ENCODE data around the gene S1PR5. TPM values are rescaled to one million over a fixed set of nuclear protein-coding genes. Genes with fewer than 3 reads are reported as not detected.
A peak's percentile ranks its signal among the peaks of the same experiment; 100 is the strongest.

S1PR5 gene
- total and polyA plus RNA-seq, 9 of the 15 experiments (the other 6 are each of a cell fraction or from before 2014, with no cell fraction given) = 0.03 to 0.54 (median 0.35) TPM; not detected in 4

DNA sequence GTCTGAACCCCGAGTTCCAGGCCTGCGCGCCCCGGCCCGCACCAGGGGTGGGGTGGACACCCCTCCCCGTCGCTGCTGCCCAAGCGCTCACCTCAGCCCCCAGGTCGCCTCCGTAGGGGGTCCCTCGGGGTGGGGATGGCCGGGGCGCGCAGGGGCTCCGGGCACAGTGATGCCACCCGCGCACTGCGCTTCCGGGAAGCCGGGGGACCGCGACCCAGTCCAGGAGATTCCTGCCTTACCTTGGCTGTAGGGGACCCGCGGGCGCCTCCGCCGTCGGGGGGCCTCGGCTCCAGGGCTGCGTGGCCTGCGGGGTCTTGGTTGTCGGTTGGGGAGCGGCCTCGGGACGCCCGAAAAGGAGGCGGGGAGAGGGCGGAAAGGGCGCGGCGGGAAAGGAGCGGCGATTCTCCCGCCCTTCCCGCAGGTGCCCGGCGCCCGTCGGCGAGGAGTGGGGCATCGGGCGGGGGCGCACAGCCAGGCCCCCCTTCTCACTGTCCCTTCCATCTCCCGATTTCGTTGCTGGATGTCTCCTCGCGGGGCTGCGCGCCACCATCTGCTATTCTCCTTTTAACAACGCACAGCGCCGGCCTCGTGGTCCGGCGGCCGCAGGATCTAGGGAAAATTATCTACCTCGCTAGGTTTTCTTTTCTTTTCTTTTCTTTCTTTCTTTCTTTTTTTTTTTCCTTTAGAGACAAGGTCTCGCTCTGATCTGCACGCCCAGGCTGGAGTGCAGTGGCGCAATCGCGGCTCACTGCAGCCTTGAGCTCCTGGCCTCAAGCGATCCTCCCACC, 14.1 kb downstream of the S1PR5 start, which contains the start of gene KEAP1 (continued):
- no peak for TF ChIP-seq ZNF395 (CRISPR knock-in tag; IDR thresholded peaks at IDR 0.05)
- TF ChIP-seq NELFE (IDR thresholded peaks at IDR 0.05; ENCODE audit: insufficient read depth, insufficient read length) = no peak
- TF ChIP-seq ZNF766 (CRISPR knock-in tag; conservative IDR thresholded peaks at IDR 0.05) = no peak
- no peak for TF ChIP-seq BRCA1 (IDR thresholded peaks at IDR 0.05)
- TF ChIP-seq BRCA1 (CRISPR knock-in tag; IDR thresholded peaks at IDR 0.05) = 0 out of 2 replicates have a peak, but pooled peaks have one; percentile 81
- TF ChIP-seq ZNF311 (CRISPR knock-in tag; IDR thresholded peaks at IDR 0.05) = no peak
- no peak for TF ChIP-seq FOXA1 (IDR thresholded peaks at IDR 0.05; ENCODE audit: borderline replicate concordance)
- no peak for TF ChIP-seq SFPQ (IDR thresholded peaks at IDR 0.05; ENCODE audit: low read depth, low read length)
- peak; percentile 79 for TF ChIP-seq HLTF (IDR thresholded peaks at IDR 0.05)
- no peak for TF ChIP-seq EWSR1 (IDR thresholded peaks at IDR 0.05; ENCODE audit: borderline replicate concordance, low read depth, partially characterized antibody)
- TF ChIP-seq BCL6 (CRISPR knock-in tag; IDR thresholded peaks at IDR 0.05) = no peak
- TF ChIP-seq E2F8 (IDR thresholded peaks at IDR 0.05; ENCODE audit: low read depth, partially characterized antibody) = peak; percentile 48
- no peak for TF ChIP-seq ZNF280A (IDR thresholded peaks at IDR 0.05; ENCODE audit: low read depth, partially characterized antibody)
- no peak for TF ChIP-seq ZNF3 (CRISPR knock-in tag; IDR thresholded peaks at IDR 0.05)
- TF ChIP-seq GTF2F1 (IDR thresholded peaks at IDR 0.05; ENCODE audit: low read depth, low read length) = no peak
- no peak for TF ChIP-seq MCM3 (IDR thresholded peaks at IDR 0.05)
- TF ChIP-seq FUS (optimal IDR thresholded peaks at IDR 0.05; ENCODE audit: low read depth, low read length) = no peak
- TF ChIP-seq, protein P1, sequence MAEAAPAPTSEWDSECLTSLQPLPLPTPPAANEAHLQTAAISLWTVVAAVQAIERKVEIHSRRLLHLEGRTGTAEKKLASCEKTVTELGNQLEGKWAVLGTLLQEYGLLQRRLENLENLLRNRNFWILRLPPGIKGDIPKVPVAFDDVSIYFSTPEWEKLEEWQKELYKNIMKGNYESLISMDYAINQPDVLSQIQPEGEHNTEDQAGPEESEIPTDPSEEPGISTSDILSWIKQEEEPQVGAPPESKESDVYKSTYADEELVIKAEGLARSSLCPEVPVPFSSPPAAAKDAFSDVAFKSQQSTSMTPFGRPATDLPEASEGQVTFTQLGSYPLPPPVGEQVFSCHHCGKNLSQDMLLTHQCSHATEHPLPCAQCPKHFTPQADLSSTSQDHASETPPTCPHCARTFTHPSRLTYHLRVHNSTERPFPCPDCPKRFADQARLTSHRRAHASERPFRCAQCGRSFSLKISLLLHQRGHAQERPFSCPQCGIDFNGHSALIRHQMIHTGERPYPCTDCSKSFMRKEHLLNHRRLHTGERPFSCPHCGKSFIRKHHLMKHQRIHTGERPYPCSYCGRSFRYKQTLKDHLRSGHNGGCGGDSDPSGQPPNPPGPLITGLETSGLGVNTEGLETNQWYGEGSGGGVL (CRISPR knock-in tag; IDR thresholded peaks at IDR 0.05) = no peak
- TF ChIP-seq ILF3 (IDR thresholded peaks at IDR 0.05; ENCODE audit: borderline replicate concordance) = no peak

Measured in K562 (cell line).